NCI-H2029 (cell line): Measurements from ENCODE around the gene FNDC11.
"Not testable (repeated sequence)": the region's sequence is repeated elsewhere in the genome, so short reads cannot be mapped to it uniquely, and the experiment has no call there.

ENCODE experiments used
- DNase-seq: peaks from one replicate; lab custom pipeline; 2025; lab: John Stamatoyannopoulos, UW

Gene FNDC11

DNA sequence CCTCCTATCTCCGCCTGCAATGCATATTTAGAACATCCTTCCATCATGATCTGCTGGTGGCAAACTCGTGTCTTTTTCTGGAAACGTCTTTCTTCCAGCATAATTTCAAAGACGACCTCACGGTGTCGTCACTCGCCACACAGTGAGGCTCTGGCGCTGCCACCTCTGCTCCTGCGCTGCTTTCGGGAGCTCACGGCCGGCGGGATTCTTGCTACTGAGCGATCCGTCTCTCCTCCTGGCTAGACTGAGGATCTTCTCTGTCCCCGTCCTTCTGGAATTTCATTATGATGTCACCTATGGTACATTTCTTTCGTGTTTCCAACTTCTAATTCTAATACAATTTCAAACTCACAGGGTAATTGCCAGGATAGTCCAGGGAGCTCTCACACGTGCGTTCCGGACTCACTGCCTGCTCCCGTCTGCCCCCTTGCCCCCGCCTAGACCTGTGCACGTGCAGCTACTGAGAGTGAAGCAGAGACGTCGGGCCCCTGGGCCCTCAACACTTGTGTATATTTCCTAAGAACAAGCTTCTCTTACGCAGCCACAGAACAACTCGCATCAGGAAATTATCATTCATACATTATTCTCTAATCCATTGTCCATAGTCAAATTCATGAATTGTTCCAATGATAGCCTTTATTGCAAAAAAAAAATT lies 45.6 kb downstream of the FNDC11 start:
- DNase-seq, result no peak

DNA sequence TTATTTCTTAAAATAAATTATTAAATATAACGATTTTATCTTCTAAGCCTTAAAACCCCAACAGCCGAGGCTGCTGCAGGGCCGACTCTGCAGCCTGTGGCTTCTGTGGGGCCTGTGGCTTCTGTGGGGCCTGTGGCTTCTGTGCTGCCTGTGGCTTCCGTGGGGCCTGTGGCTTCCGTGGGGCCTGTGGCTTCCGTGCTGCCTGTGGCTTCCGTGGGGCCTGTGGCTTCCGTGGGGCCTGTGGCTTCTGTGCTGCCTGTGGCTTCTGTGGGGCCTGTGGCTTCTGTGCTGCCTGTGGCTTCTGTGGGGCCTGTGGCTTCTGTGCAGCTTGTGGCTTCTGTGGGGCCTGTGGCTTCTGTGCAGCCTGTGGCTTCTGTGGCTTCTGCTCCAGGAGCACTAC lies 47.7 kb downstream of the FNDC11 start:
- not testable (repeated sequence) for DNase-seq

- no peak for DNase-seq
Observed at GRCh38 chr20:63602321-63602720, 48.4 kb downstream of the FNDC11 start.
